Adipocyte (in vitro differentiated cells): ENCODE data around the gene ARHGAP45.

Experiments
- DNase-seq: peaks from one replicate; pipeline ENCODE4 v3.0.0-alpha.2; 2015; ENCODE audit warnings: low read depth
- H3K27me3 ChIP-seq: replicated peaks from 2 replicates; pipeline ENCODE4 v1.7.0; 2013; ENCODE audit warnings: mild to moderate bottlenecking, low read length, moderate library complexity; ENCODE audit not compliant: control insufficient read depth, insufficient read depth
- H3K36me3 ChIP-seq: 2 replicates; pipeline ENCODE4 v1.7.0; 2013; ENCODE audit warnings: low read length, mild to moderate bottlenecking, moderate library complexity; ENCODE audit not compliant: control insufficient read depth, insufficient read depth, severe bottlenecking
- H3K4me1 ChIP-seq: 2 replicates; pipeline ENCODE4 v1.7.0; 2013; ENCODE audit warnings: mild to moderate bottlenecking, low read length, moderate library complexity; ENCODE audit not compliant: control insufficient read depth, insufficient read depth
- H3K4me3 ChIP-seq: 2 replicates; pipeline ENCODE4 v1.7.0; 2013; ENCODE audit warnings: mild to moderate bottlenecking, low read length, moderate library complexity
- H3K9ac ChIP-seq: 2 replicates; pipeline ENCODE4 v1.7.0; 2013; ENCODE audit warnings: mild to moderate bottlenecking, low read length, moderate library complexity
- H3K9me3 ChIP-seq: 2 replicates; pipeline ENCODE4 v1.7.0; 2013; ENCODE audit warnings: mild to moderate bottlenecking, low read length, moderate library complexity; ENCODE audit not compliant: control insufficient read depth

Gene ARHGAP45

GRCh38 chr19:1094978-1095701 lies 28.2 kb downstream of the ARHGAP45 start, which contains the start of gene POLR2E:
POLR2E (minus strand) TSS chr19:1095375; CDS start chr19:1095315, 60 bp downstream.
- Histone ChIP-seq H3K9me3 (peaks cover 6% of the 10 kb centered on the region), H3K4me3 (peak within 1 kb of the TSS; percentile 96), H3K27me3 (no peaks in the 10 kb centered on the region), H3K36me3 (peaks cover 22% of the 10 kb centered on the region), H3K4me1 (peaks cover 43% of the 10 kb centered on the region), H3K9ac (peak within 1 kb of the TSS; percentile 96)
- DNase-seq: peak; percentile 99

GRCh38 chr19:1097810-1098176 lies 30.8 kb downstream of the ARHGAP45 start:
- no peak for DNase-seq

GRCh38 chr19:1098177-1099051 lies 31.4 kb downstream of the ARHGAP45 start:
- peaks cover 6% of the 10 kb centered on the region for H3K9me3 ChIP-seq
- peaks cover 61% of the 10 kb centered on the region for H3K4me1 ChIP-seq
- no peaks in the 10 kb centered on the region for H3K27me3 ChIP-seq
- DNase-seq: no peak
- H3K36me3 ChIP-seq: no peaks in the 10 kb centered on the region
- H3K9ac ChIP-seq: peak overlapping the region; percentile 84
- peak overlapping the region; percentile 12 for H3K4me3 ChIP-seq

More at GRCh38 chr19:1097810-1098176, 30.8 kb downstream of the ARHGAP45 start:
- Histone ChIP-seq H3K9me3 (peaks cover 6% of the 10 kb centered on the region), H3K36me3 (peaks cover 4% of the 10 kb centered on the region), H3K27me3 (no peaks in the 10 kb centered on the region), H3K4me1 (peaks cover 62% of the 10 kb centered on the region), H3K9ac (peak overlapping the region; percentile 84), H3K4me3 (no peak overlapping the region)

- Histone ChIP-seq H3K36me3 (peaks cover 8% of the 10 kb centered on the region), H3K4me1 (peaks cover 55% of the 10 kb centered on the region), H3K9me3 (peaks cover 6% of the 10 kb centered on the region), H3K27me3 (no peaks in the 10 kb centered on the region), H3K4me3 (peak overlapping the region; percentile 63), H3K9ac (peak overlapping the region; percentile 87)
- no peak for DNase-seq
These were observed 34.4 kb downstream of the ARHGAP45 start for GRCh38 chr19:1101337-1101698.

GRCh38 chr19:1102407-1103131 lies 35.6 kb downstream of the ARHGAP45 start:
- Histone ChIP-seq H3K9me3 (peaks cover 6% of the 10 kb centered on the region), H3K4me3 (peak overlapping the region; percentile 63), H3K9ac (peak overlapping the region; percentile 87), H3K27me3 (no peaks in the 10 kb centered on the region), H3K4me1 (peaks cover 55% of the 10 kb centered on the region), H3K36me3 (peaks cover 15% of the 10 kb centered on the region)
- peak; percentile 97 for DNase-seq

- peaks cover 6% of the 10 kb centered on the region for H3K9me3 ChIP-seq
- peak overlapping the region; percentile 87 for H3K9ac ChIP-seq
- DNase-seq: peak; percentile 42
- peaks cover 15% of the 10 kb centered on the region for H3K36me3 ChIP-seq
- H3K4me1 ChIP-seq: peaks cover 48% of the 10 kb centered on the region
- H3K4me3 ChIP-seq: peak overlapping the region; percentile 66
- no peaks in the 10 kb centered on the region for H3K27me3 ChIP-seq
These were observed 36.3 kb downstream of the ARHGAP45 start for GRCh38 chr19:1103132-1103707.

- peaks cover 6% of the 10 kb centered on the region for H3K9me3 ChIP-seq
- no peaks in the 10 kb centered on the region for H3K27me3 ChIP-seq
- H3K36me3 ChIP-seq: peaks cover 18% of the 10 kb centered on the region
- peak within 1 kb of the TSS; percentile 92 for H3K4me3 ChIP-seq
- H3K4me1 ChIP-seq: peaks cover 42% of the 10 kb centered on the region
- peak within 1 kb of the TSS; percentile 97 for H3K9ac ChIP-seq
- DNase-seq: peak; percentile 100
These were observed 36.8 kb downstream of the ARHGAP45 start, which contains the start of gene GPX4 for GRCh38 chr19:1103708-1104310. GPX4 (plus strand) TSS chr19:1103994; CDS start chr19:1104044, 50 bp downstream.

- peak overlapping the region; percentile 97 for H3K9ac ChIP-seq
- DNase-seq: peak; percentile 85
- peaks cover 6% of the 10 kb centered on the region for H3K9me3 ChIP-seq
- peaks cover 37% of the 10 kb centered on the region for H3K4me1 ChIP-seq
- peaks cover 23% of the 10 kb centered on the region for H3K36me3 ChIP-seq
- H3K27me3 ChIP-seq: no peaks in the 10 kb centered on the region
- peak overlapping the region; percentile 92 for H3K4me3 ChIP-seq
These were observed 37.5 kb downstream of the ARHGAP45 start for GRCh38 chr19:1104311-1105007.

- Histone ChIP-seq H3K27me3 (no peaks in the 10 kb centered on the region), H3K4me1 (peaks cover 33% of the 10 kb centered on the region), H3K36me3 (peaks cover 27% of the 10 kb centered on the region), H3K4me3 (peak overlapping the region; percentile 92), H3K9ac (peak overlapping the region; percentile 97), H3K9me3 (no peaks in the 10 kb centered on the region)
- DNase-seq: peak; percentile 59
These were observed 38.3 kb downstream of the ARHGAP45 start for GRCh38 chr19:1105008-1105872.
